Bronchial epithelial cell (primary cell): ENCODE results near the gene TAF4B. TPM values are rescaled to one million over a fixed set of nuclear protein-coding genes. Genes with fewer than 3 reads are reported as not detected.

Experiments
- DNase-seq: peaks from one replicate; pipeline ENCODE4 v3.0.0-alpha.2; 2010; ENCODE audit warnings: low read depth
- FAIRE-seq: peaks from 2 replicates; lab custom pipeline; 2011; peaks lifted over from hg19 to GRCh38; lab: Jason Lieb, UNC
- H3K27me3 ChIP-seq: 2 replicates; pipeline ENCODE4 v1.5.1; 2011; ENCODE audit warnings: low read length; ENCODE audit not compliant: control insufficient read depth, insufficient read depth
- H3K36me3 ChIP-seq: 2 replicates; pipeline ENCODE4 v1.5.1; 2011; ENCODE audit warnings: low read length; ENCODE audit not compliant: control insufficient read depth, insufficient read depth
- H3K4me3 ChIP-seq: 2 replicates; pipeline ENCODE4 v1.5.1; 2011; ENCODE audit warnings: mild to moderate bottlenecking, low read depth, low read length, control low read depth
- total RNA-seq: library from RNA; depleted of rRNA; stranded (reverse); fragments of >200 nt; gene quantifications from 2 replicates; pipeline ENCODE4 v1.2.1, GENCODE V29; 2014
- TF ChIP-seq, protein P1 (sequence below): IDR thresholded peaks from 2 replicates; pipeline ENCODE4 v1.5.1; 2011; ENCODE audit warnings: mild to moderate bottlenecking, moderate library complexity, low read length, control low read depth, inconsistent platforms; ENCODE audit not compliant: insufficient read depth, severe bottlenecking

TAF4B gene
- total RNA-seq, 1 donor from 2014 or later = 6.6 TPM

- no peaks in the 10 kb centered on the region for H3K27me3 ChIP-seq
- no peak overlapping the region for H3K4me3 ChIP-seq
- no peak for FAIRE-seq
- H3K36me3 ChIP-seq = no peaks in the 10 kb centered on the region
- DNase-seq = no peak
- TF ChIP-seq, protein P1, sequence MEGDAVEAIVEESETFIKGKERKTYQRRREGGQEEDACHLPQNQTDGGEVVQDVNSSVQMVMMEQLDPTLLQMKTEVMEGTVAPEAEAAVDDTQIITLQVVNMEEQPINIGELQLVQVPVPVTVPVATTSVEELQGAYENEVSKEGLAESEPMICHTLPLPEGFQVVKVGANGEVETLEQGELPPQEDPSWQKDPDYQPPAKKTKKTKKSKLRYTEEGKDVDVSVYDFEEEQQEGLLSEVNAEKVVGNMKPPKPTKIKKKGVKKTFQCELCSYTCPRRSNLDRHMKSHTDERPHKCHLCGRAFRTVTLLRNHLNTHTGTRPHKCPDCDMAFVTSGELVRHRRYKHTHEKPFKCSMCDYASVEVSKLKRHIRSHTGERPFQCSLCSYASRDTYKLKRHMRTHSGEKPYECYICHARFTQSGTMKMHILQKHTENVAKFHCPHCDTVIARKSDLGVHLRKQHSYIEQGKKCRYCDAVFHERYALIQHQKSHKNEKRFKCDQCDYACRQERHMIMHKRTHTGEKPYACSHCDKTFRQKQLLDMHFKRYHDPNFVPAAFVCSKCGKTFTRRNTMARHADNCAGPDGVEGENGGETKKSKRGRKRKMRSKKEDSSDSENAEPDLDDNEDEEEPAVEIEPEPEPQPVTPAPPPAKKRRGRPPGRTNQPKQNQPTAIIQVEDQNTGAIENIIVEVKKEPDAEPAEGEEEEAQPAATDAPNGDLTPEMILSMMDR = no peak
Observed at GRCh38 chr18:26414901-26415440, 188.7 kb downstream of the TAF4B start.

DNA sequence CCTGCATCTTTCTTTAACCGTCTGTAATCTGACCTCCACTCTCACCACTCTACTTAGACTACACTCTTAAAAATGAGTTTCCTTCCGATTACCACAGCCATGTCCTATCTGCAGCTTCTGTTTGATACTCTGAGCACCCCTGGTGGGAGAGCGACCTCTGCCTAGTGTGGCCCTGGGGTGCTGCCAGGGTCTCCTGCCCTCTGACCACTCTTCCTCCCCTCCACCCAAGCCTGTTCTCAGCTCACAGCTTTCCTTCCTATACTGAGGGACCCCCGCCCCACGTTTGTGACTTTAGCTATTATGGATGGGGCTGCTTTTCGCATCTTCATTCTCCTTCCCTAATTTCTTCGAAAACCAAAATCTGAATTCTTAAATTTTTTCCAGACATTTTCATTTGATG lies 189.4 kb downstream of the TAF4B start:
- no peaks in the 10 kb centered on the region for H3K27me3 ChIP-seq
- H3K36me3 ChIP-seq = no peaks in the 10 kb centered on the region
- FAIRE-seq (no peak), DNase-seq (no peak)
- H3K4me3 ChIP-seq = no peak overlapping the region
- TF ChIP-seq, protein P1 = no peak

- TF ChIP-seq, protein P1 = no peak
- DNase-seq (no peak), FAIRE-seq (no peak)
- Histone ChIP-seq H3K36me3 (no peaks in the 10 kb centered on the region), H3K4me3 (no peak overlapping the region), H3K27me3 (no peaks in the 10 kb centered on the region)
Observed at GRCh38 chr18:26416652-26417150, 190.5 kb downstream of the TAF4B start.

- no peaks in the 10 kb centered on the region for H3K27me3 ChIP-seq
- H3K36me3 ChIP-seq = no peaks in the 10 kb centered on the region
- TF ChIP-seq, protein P1 = no peak
- DNase-seq = no peak
- no peak overlapping the region for H3K4me3 ChIP-seq
- FAIRE-seq = no peak
Observed at GRCh38 chr18:26417190-26417589, 190.9 kb downstream of the TAF4B start.

- no peak for FAIRE-seq
- no peak for DNase-seq
- no peaks in the 10 kb centered on the region for H3K27me3 ChIP-seq
- no peak overlapping the region for H3K4me3 ChIP-seq
- TF ChIP-seq, protein P1 = no peak
- H3K36me3 ChIP-seq = no peaks in the 10 kb centered on the region
Observed at GRCh38 chr18:26418225-26418624, 192.0 kb downstream of the TAF4B start.

- DNase-seq (no peak), FAIRE-seq (no peak)
- TF ChIP-seq, protein P1 = no peak
- no peaks in the 10 kb centered on the region for H3K27me3 ChIP-seq
- no peaks in the 10 kb centered on the region for H3K36me3 ChIP-seq
- H3K4me3 ChIP-seq = no peak overlapping the region
Observed at GRCh38 chr18:26419746-26420145, 193.5 kb downstream of the TAF4B start.
